GM23338 (cell line): Measurements from ENCODE around the gene SPRYD7. TPM values are rescaled to one million over a fixed set of nuclear protein-coding genes. Genes with fewer than 3 reads are reported as not detected.

ENCODE experiments used
- ATAC-seq: fragments of 200-7000 bp; cut with Tn5 transposase; 3 replicates; pipeline ENCODE4 v1.9.1; 2020
- DNase-seq: peaks from one replicate; pipeline ENCODE4 v3.0.0-alpha.2; 2015; ENCODE audit warnings: low spot score
- H2AFZ ChIP-seq: fragments of 200-600 bp; sonication (generic); 2 replicates; pipeline ENCODE4 v1.8.0; 2016; ENCODE audit warnings: antibody characterized with exemption, mild to moderate bottlenecking, moderate library complexity
- H3F3A ChIP-seq: fragments of 200-600 bp; sonication (generic); replicated peaks from 2 replicates; pipeline ENCODE4 v1.8.0; 2017; ENCODE audit warnings: antibody characterized with exemption, mixed run types, low read depth
- H3K27ac ChIP-seq: fragments of 200-600 bp; sonication (generic); 2 replicates; pipeline ENCODE4 v1.6.1; 2016; ENCODE audit warnings: low read depth
- H3K27me3 ChIP-seq: fragments of 200-600 bp; sonication (generic); 2 replicates; pipeline ENCODE4 v1.8.0; 2016; ENCODE audit warnings: mild to moderate bottlenecking, mixed run types, moderate library complexity; ENCODE audit not compliant: insufficient read depth
- H3K36me3 ChIP-seq: fragments of 200-600 bp; sonication (generic); 2 replicates; pipeline ENCODE4 v1.8.0; 2016; ENCODE audit warnings: mild to moderate bottlenecking; ENCODE audit not compliant: insufficient read depth
- H3K4me1 ChIP-seq: fragments of 200-600 bp; sonication (generic); 2 replicates; pipeline ENCODE4 v1.8.0; 2016; ENCODE audit warnings: mild to moderate bottlenecking, moderate library complexity; ENCODE audit not compliant: insufficient read depth
- H3K4me2 ChIP-seq: fragments of 200-600 bp; sonication (generic); 2 replicates; pipeline ENCODE4 v1.7.1; 2017; ENCODE audit warnings: mixed run types
- H3K4me3 ChIP-seq: fragments of 200-600 bp; sonication (generic); 2 replicates; pipeline ENCODE4 v1.6.1; 2016; ENCODE audit warnings: mixed run types
- H3K79me2 ChIP-seq: fragments of 200-600 bp; sonication (generic); replicated peaks from 2 replicates; pipeline ENCODE4 v1.8.0; 2017; ENCODE audit warnings: mild to moderate bottlenecking; ENCODE audit not compliant: insufficient read depth
- H3K9me2 ChIP-seq: fragments of 200-600 bp; sonication (generic); 2 replicates; pipeline ENCODE4 v1.8.0; 2017; ENCODE audit not compliant: insufficient read depth
- H4K20me1 ChIP-seq: fragments of 200-600 bp; sonication (generic); replicated peaks from 2 replicates; pipeline ENCODE4 v1.8.0; 2017; ENCODE audit warnings: mild to moderate bottlenecking; ENCODE audit not compliant: insufficient read depth
- H3K27ac Mint-ChIP-seq: 2 replicates; pipeline ENCODE4 v1.8.0; 2020; ENCODE audit warnings: inconsistent platforms, mild to moderate bottlenecking, moderate library complexity, mixed read lengths
- H3K27me3 Mint-ChIP-seq: 3 replicates; pipeline ENCODE4 v1.8.0; 2022; ENCODE audit warnings: low read depth, mild to moderate bottlenecking, moderate library complexity, mixed read lengths, inconsistent platforms; ENCODE audit not compliant: insufficient read depth, poor library complexity
- H3K36me3 Mint-ChIP-seq: 3 replicates; pipeline ENCODE4 v1.8.0; 2021; ENCODE audit warnings: low read depth, mild to moderate bottlenecking, inconsistent platforms, moderate library complexity, mixed read lengths
- H3K4me1 Mint-ChIP-seq: 3 replicates; pipeline ENCODE4 v1.8.0; 2020; ENCODE audit warnings: mild to moderate bottlenecking, inconsistent platforms, mixed read lengths
- H3K4me3 Mint-ChIP-seq: 3 replicates; pipeline ENCODE4 v1.8.0; 2021; ENCODE audit warnings: moderate library complexity, mild to moderate bottlenecking, inconsistent platforms, mixed read lengths
- H3K9me3 Mint-ChIP-seq: 3 replicates; pipeline ENCODE4 v1.8.0; 2020; ENCODE audit warnings: moderate library complexity, mild to moderate bottlenecking, inconsistent platforms, mixed read lengths
- CREB1 ChIP-seq: fragments of 250-450 bp; sonication (Bioruptor Pico); IDR thresholded peaks from 2 replicates; pipeline ENCODE4 v1.5.0; 2020; ENCODE audit warnings: low read depth, mild to moderate bottlenecking, moderate library complexity
- CTCF ChIP-seq, 2 experiments: fragments of 200-600 bp in 1 of 2; sonication (generic) in 1 of 2; conservative IDR thresholded peaks; 2 replicates each; pipeline versions ENCODE4 v1.5.1 to v1.6.1; 2016 to 2017; ENCODE audit warnings: antibody characterized with exemption in 2 of 2, low read depth in 2 of 2, mild to moderate bottlenecking in 2 of 2, moderate library complexity in 1 of 2
- ETS1 ChIP-seq: IDR thresholded peaks from 2 replicates; pipeline ENCODE4 v1.6.1; 2016; ENCODE audit warnings: antibody characterized with exemption
- EZH2 ChIP-seq: fragments of 200-600 bp; sonication (generic); IDR thresholded peaks from one replicate; pipeline ENCODE4 v1.8.0; 2017; ENCODE audit warnings: antibody characterized with exemption, mild to moderate bottlenecking, low read depth; ENCODE audit not compliant: unreplicated experiment
- EZH2phosphoT487 ChIP-seq: fragments of 200-600 bp; sonication (generic); IDR thresholded peaks from one replicate; pipeline ENCODE4 v1.8.1; 2018; ENCODE audit warnings: antibody characterized with exemption; ENCODE audit not compliant: unreplicated experiment
- JUNB ChIP-seq: IDR thresholded peaks from one replicate; pipeline ENCODE4 v1.6.1; 2016; ENCODE audit warnings: antibody characterized with exemption; ENCODE audit not compliant: unreplicated experiment
- NANOG ChIP-seq: IDR thresholded peaks from 2 replicates; pipeline ENCODE4 v1.6.1; 2016; ENCODE audit warnings: antibody characterized with exemption, borderline replicate concordance
- POLR2AphosphoS5 ChIP-seq: IDR thresholded peaks from 2 replicates; pipeline ENCODE4 v1.6.1; 2016; ENCODE audit warnings: antibody characterized with exemption, low read depth
- REST ChIP-seq: IDR thresholded peaks from one replicate; pipeline ENCODE4 v1.6.1; 2018; ENCODE audit warnings: antibody characterized with exemption; ENCODE audit not compliant: unreplicated experiment
- STAT1 ChIP-seq: IDR thresholded peaks from one replicate; pipeline ENCODE4 v1.6.1; 2016; ENCODE audit warnings: antibody characterized with exemption; ENCODE audit not compliant: unreplicated experiment
- ZNF114 ChIP-seq: fragments of 250-450 bp; sonication (Bioruptor Pico); IDR thresholded peaks from 2 replicates; pipeline ENCODE4 v1.5.0; 2020; ENCODE audit warnings: mild to moderate bottlenecking, moderate library complexity
- ZNF331 ChIP-seq: fragments of 250-450 bp; sonication (Bioruptor Pico); IDR thresholded peaks from 2 replicates; pipeline ENCODE4 v1.5.0; 2020; ENCODE audit warnings: low read depth, mild to moderate bottlenecking, moderate library complexity
- ZNF462 ChIP-seq: fragments of 250-450 bp; sonication (Bioruptor Pico); IDR thresholded peaks from 2 replicates; pipeline ENCODE4 v1.5.0; 2020; ENCODE audit warnings: mild to moderate bottlenecking, moderate library complexity
- polyA plus RNA-seq: library from polyadenylated mRNA; unstranded; fragments of >200 nt; fragmentation: Nextera tagmentation; extraction: Ambion mirVana; gene quantifications from 2 replicates; pipeline ENCODE4 v1.2.1, GENCODE V29; 2016
- total RNA-seq: library from RNA; depleted of rRNA; stranded (reverse); fragments of >200 nt; shearing (Covaris generic); gene quantifications from 2 replicates; pipeline ENCODE4 v1.2.3, GENCODE V29; 2014

SPRYD7 gene
- total and polyA plus RNA-seq, 2 experiments from 2014 or later: 2.9 to 7.4 TPM

GRCh38 chr13:49956131-49956530 is 20.0 kb upstream of the SPRYD7 start:
- Histone ChIP-seq H2AFZ (no peak overlapping the region), H3K4me2 (no peak overlapping the region), H3K4me3 (no peak overlapping the region), H4K20me1 (no peaks in the 10 kb centered on the region; the same call in 1 of the 2 replicates), H3F3A (no peaks in the 10 kb centered on the region), H3K4me1 (no peaks in the 10 kb centered on the region), H3K36me3 (no peaks in the 10 kb centered on the region), H3K27me3 (no peaks in the 10 kb centered on the region), H3K9me2 (no peaks in the 10 kb centered on the region), H3K27ac (no peak overlapping the region), H3K79me2 (no peaks in the 10 kb centered on the region)
- no peaks in the 10 kb centered on the region for H3K36me3 Mint-ChIP-seq
- TF ChIP-seq ZNF331 (CRISPR knock-in tag): no peak
- TF ChIP-seq NANOG: no peak
- TF ChIP-seq CREB1: no peak
- no peak for TF ChIP-seq REST
- TF ChIP-seq ZNF114: no peak
- no peak for TF ChIP-seq POLR2AphosphoS5
- TF ChIP-seq STAT1: no peak
- no peak for TF ChIP-seq CTCF (conservative IDR thresholded peaks at IDR 0.05; ENCODE audit: low read depth in 2 of 2)
- TF ChIP-seq EZH2phosphoT487: no peak
- no peak for TF ChIP-seq ZNF462 (CRISPR knock-in tag)
- no peak for TF ChIP-seq ETS1
- no peak for TF ChIP-seq EZH2
- TF ChIP-seq JUNB: no peak
- no peak overlapping the region for H3K27ac Mint-ChIP-seq
- H3K27me3 Mint-ChIP-seq: no peaks in the 10 kb centered on the region
- ATAC-seq: no peak
- no peak for DNase-seq
- no peak overlapping the region for H3K4me3 Mint-ChIP-seq
- no peaks in the 10 kb centered on the region; the same call in 1 of the 3 replicates for H3K9me3 Mint-ChIP-seq
- no peaks in the 10 kb centered on the region for H3K4me1 Mint-ChIP-seq
